Measurements from ENCODE around the gene HID1. TPM values are rescaled to one million over a fixed set of nuclear protein-coding genes. Genes with fewer than 3 reads are reported as not detected.

The HID1 gene
- total RNA-seq, 1 experiment from 2014 or later, result 12.7 TPM

DNA sequence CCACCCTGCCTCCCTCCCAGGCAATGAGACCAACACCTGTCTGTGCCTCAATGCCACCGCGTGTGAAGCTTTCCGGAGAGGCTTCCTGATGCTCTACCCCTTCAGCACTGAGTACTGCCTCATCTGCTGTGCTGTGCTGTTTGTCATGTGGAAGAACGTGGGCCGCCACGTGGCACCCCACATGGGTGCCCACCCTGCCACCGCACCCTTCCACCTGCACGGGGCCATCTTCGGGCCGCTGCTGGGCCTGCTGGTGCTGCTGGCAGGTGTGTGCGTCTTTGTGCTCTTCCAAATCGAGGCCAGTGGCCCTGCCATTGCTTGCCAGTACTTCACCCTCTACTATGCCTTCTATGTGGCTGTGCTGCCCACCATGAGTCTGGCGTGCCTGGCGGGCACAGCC lies 25.9 kb downstream of the HID1 start:
- H3K4me1 Mint-ChIP-seq, result peaks cover 22 to 32% of the 10 kb centered on the region in 2 experiments
- Histone ChIP-seq H3K9ac (ENCODE audit: extremely low read depth, insufficient read length, low read length) (no peak overlapping the region), H2BK120ac (ENCODE audit: low read depth, low read length, poor library complexity, severe bottlenecking) (no peak overlapping the region), H4K8ac (replicated peaks; ENCODE audit: insufficient read length, low read depth, low read length) (no peak overlapping the region), H2BK20ac (ENCODE audit: low read depth, low read length, poor library complexity, severe bottlenecking) (no peak overlapping the region), H3K27ac (ENCODE audit: insufficient read length, low read depth, low read length) (no peak overlapping the region), H2BK15ac (ENCODE audit: low read depth, low read length) (no peak overlapping the region), H3K27me3 (ENCODE audit: insufficient read depth, low read length) (no peaks in the 10 kb centered on the region; the same call in 1 of the 2 replicates), H2BK5ac (ENCODE audit: insufficient read length, low read length) (no peak overlapping the region), H3K79me2 (ENCODE audit: insufficient read depth, low read length) (no peaks in the 10 kb centered on the region), H3K23ac (ENCODE audit: insufficient read length, low read depth, low read length) (no peak overlapping the region), H3K18ac (ENCODE audit: insufficient read length, low read depth, low read length) (no peak overlapping the region), H3K4ac (ENCODE audit: low read depth, low read length) (no peak overlapping the region), H4K5ac (ENCODE audit: insufficient read length, low read depth, low read length) (no peak overlapping the region), H4K20me1 (ENCODE audit: control insufficient read depth, insufficient read depth, insufficient read length) (no peaks in the 10 kb centered on the region), H2AK5ac (ENCODE audit: insufficient read length, low read length) (no peak overlapping the region), H3K14ac (ENCODE audit: insufficient read depth, low read length) (no peak overlapping the region), H3K79me1 (ENCODE audit: insufficient read depth, low read depth, low read length, poor library complexity, severe bottlenecking) (no peaks in the 10 kb centered on the region), H3K4me2 (ENCODE audit: insufficient read depth, insufficient read length, low read length) (no peak overlapping the region), H2BK12ac (ENCODE audit: insufficient read length, low read depth, low read length) (no peak overlapping the region), H4K91ac (ENCODE audit: insufficient read length, low read depth, low read length) (no peak overlapping the region), H3K9me3 (ENCODE audit: control insufficient read depth, low read depth, low read length) (no peaks in the 10 kb centered on the region), H3T11ph (ENCODE audit: low read length) (no peak overlapping the region), H3K4me1 (ENCODE audit: insufficient read depth, low read length) (no peaks in the 10 kb centered on the region; the same call in 1 of the 2 replicates), H3K56ac (ENCODE audit: insufficient read length, low read depth, low read length) (no peak overlapping the region), H3K23me2 (ENCODE audit: insufficient read length, low read depth, low read length, poor library complexity, severe bottlenecking) (no peaks in the 10 kb centered on the region), H2AFZ (ENCODE audit: low read length) (no peak overlapping the region)
- no CpG with 5 or more reads among the region's 14 CpGs for WGBS (ENCODE audit: extremely low coverage, insufficient read length, low lambda C conversion rate)
- H3K4me3 Mint-ChIP-seq, result no peak overlapping the region
- H3K27me3 Mint-ChIP-seq (ENCODE audit: low read depth), result peaks cover 37% of the 10 kb centered on the region
- H3K27ac Mint-ChIP-seq, result no peak overlapping the region
- no peaks in the 10 kb centered on the region for H3K9me3 Mint-ChIP-seq
- TF ChIP-seq, protein P1, sequence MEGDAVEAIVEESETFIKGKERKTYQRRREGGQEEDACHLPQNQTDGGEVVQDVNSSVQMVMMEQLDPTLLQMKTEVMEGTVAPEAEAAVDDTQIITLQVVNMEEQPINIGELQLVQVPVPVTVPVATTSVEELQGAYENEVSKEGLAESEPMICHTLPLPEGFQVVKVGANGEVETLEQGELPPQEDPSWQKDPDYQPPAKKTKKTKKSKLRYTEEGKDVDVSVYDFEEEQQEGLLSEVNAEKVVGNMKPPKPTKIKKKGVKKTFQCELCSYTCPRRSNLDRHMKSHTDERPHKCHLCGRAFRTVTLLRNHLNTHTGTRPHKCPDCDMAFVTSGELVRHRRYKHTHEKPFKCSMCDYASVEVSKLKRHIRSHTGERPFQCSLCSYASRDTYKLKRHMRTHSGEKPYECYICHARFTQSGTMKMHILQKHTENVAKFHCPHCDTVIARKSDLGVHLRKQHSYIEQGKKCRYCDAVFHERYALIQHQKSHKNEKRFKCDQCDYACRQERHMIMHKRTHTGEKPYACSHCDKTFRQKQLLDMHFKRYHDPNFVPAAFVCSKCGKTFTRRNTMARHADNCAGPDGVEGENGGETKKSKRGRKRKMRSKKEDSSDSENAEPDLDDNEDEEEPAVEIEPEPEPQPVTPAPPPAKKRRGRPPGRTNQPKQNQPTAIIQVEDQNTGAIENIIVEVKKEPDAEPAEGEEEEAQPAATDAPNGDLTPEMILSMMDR (conservative IDR thresholded peaks at IDR 0.05), result no peak
- no peaks in the 10 kb centered on the region for H3K36me3 Mint-ChIP-seq (ENCODE audit: insufficient read depth in 1 of 3, low read depth in 3 of 3)
- no peak for DNase-seq

Measured in H9 (cell line).